Measurements from ENCODE around the gene DDIT3.

GRCh38 chr12:57511161-57511560, 9.2 kb downstream of the DDIT3 start:
- TF ChIP-seq POLR2AphosphoS5 (IDR thresholded peaks at IDR 0.05; ENCODE audit: borderline replicate concordance, low read depth, low read length): no peak
- no peak for TF ChIP-seq EZH2 (IDR thresholded peaks at IDR 0.05)
- no peak for TF ChIP-seq FOXP2 (optimal IDR thresholded peaks at IDR 0.05; ENCODE audit: control extremely low read depth, extremely low read length, insufficient read depth)
